Measurements from ENCODE around the gene ASPA.

The ASPA gene

GRCh38 chr17:3472137-3472536 lies 3.7 kb upstream of the ASPA start:
- 94 to 95% methylated on average over 21 of the region's 21 CpGs for WGBS, 2 experiments

GRCh38 chr17:3474212-3474611 lies 1.6 kb upstream of the ASPA start:
- H3K4me3 ChIP-seq (ENCODE audit: insufficient read depth, low read depth, low read length): no peak overlapping the region
- no peaks in the 10 kb centered on the region for H3K27me3 ChIP-seq (ENCODE audit: control insufficient read depth, insufficient read depth, low read length, poor library complexity, severe bottlenecking)
- whole genome bisulfite sequencing, 2 experiments: 96 to 100% methylated on average over 3 of the region's 3 CpGs
- H3K9me3 ChIP-seq (ENCODE audit: control insufficient read depth, low read length): no peaks in the 10 kb centered on the region
- H3K27ac ChIP-seq (ENCODE audit: insufficient read depth, low read depth, low read length, poor library complexity, severe bottlenecking): no peak overlapping the region
- H3K4me1 ChIP-seq (ENCODE audit: control insufficient read depth, insufficient read depth, low read length): no peaks in the 10 kb centered on the region
- H3K36me3 ChIP-seq (ENCODE audit: control insufficient read depth, insufficient read depth, low read length): no peaks in the 10 kb centered on the region

More at GRCh38 chr17:3472137-3472536, 3.7 kb upstream of the ASPA start:
- no peaks in the 10 kb centered on the region for H3K9me3 ChIP-seq (ENCODE audit: control insufficient read depth, low read length)
- no peak overlapping the region for H3K27ac ChIP-seq (ENCODE audit: insufficient read depth, low read depth, low read length, poor library complexity, severe bottlenecking)
- no peak overlapping the region for H3K4me3 ChIP-seq (ENCODE audit: insufficient read depth, low read depth, low read length)
- no peaks in the 10 kb centered on the region for H3K36me3 ChIP-seq (ENCODE audit: control insufficient read depth, insufficient read depth, low read length)
- no peaks in the 10 kb centered on the region for H3K4me1 ChIP-seq (ENCODE audit: control insufficient read depth, insufficient read depth, low read length)
- no peaks in the 10 kb centered on the region for H3K27me3 ChIP-seq (ENCODE audit: control insufficient read depth, insufficient read depth, low read length, poor library complexity, severe bottlenecking)

- H3K27me3 ChIP-seq (ENCODE audit: control insufficient read depth, insufficient read depth, low read length, poor library complexity, severe bottlenecking): no peaks in the 10 kb centered on the region
- no peaks in the 10 kb centered on the region for H3K4me1 ChIP-seq (ENCODE audit: control insufficient read depth, insufficient read depth, low read length)
- H3K9me3 ChIP-seq (ENCODE audit: control insufficient read depth, low read length): no peaks in the 10 kb centered on the region
- H3K36me3 ChIP-seq (ENCODE audit: control insufficient read depth, insufficient read depth, low read length): no peaks in the 10 kb centered on the region
- 95 to 96% methylated on average over 4 of the region's 4 CpGs for WGBS, 2 experiments
- no peak overlapping the region for H3K27ac ChIP-seq (ENCODE audit: insufficient read depth, low read depth, low read length, poor library complexity, severe bottlenecking)
- H3K4me3 ChIP-seq (ENCODE audit: insufficient read depth, low read depth, low read length): no peak overlapping the region
Observed at GRCh38 chr17:3475251-3475685, 529 bp upstream of the ASPA start.

GRCh38 chr17:3479988-3480387 lies 4.2 kb downstream of the ASPA start:
- Histone ChIP-seq H3K36me3 (ENCODE audit: control insufficient read depth, insufficient read depth, low read length) (no peaks in the 10 kb centered on the region), H3K27me3 (ENCODE audit: control insufficient read depth, insufficient read depth, low read length, poor library complexity, severe bottlenecking) (no peaks in the 10 kb centered on the region), H3K4me3 (ENCODE audit: insufficient read depth, low read depth, low read length) (no peak overlapping the region), H3K27ac (ENCODE audit: insufficient read depth, low read depth, low read length, poor library complexity, severe bottlenecking) (no peak overlapping the region), H3K9me3 (ENCODE audit: control insufficient read depth, low read length) (no peaks in the 10 kb centered on the region), H3K4me1 (ENCODE audit: control insufficient read depth, insufficient read depth, low read length) (no peaks in the 10 kb centered on the region)
- WGBS, 2 experiments: 90 to 95% methylated on average over 3 of the region's 3 CpGs

GRCh38 chr17:3482852-3483251 lies 7.1 kb downstream of the ASPA start:
- no peaks in the 10 kb centered on the region for H3K27me3 ChIP-seq (ENCODE audit: control insufficient read depth, insufficient read depth, low read length, poor library complexity, severe bottlenecking)
- H3K4me1 ChIP-seq (ENCODE audit: control insufficient read depth, insufficient read depth, low read length): no peaks in the 10 kb centered on the region
- no peak overlapping the region for H3K27ac ChIP-seq (ENCODE audit: insufficient read depth, low read depth, low read length, poor library complexity, severe bottlenecking)
- no peaks in the 10 kb centered on the region for H3K9me3 ChIP-seq (ENCODE audit: control insufficient read depth, low read length)
- H3K4me3 ChIP-seq (ENCODE audit: insufficient read depth, low read depth, low read length): no peak overlapping the region
- no peaks in the 10 kb centered on the region for H3K36me3 ChIP-seq (ENCODE audit: control insufficient read depth, insufficient read depth, low read length)
- WGBS, 2 experiments: 31% methylated on average over 1 of the region's 3 CpGs; no CpG with 5 or more reads in 1 of the 2 experiments

GRCh38 chr17:3485481-3486068 lies 9.8 kb downstream of the ASPA start:
- no peaks in the 10 kb centered on the region for H3K36me3 ChIP-seq (ENCODE audit: control insufficient read depth, insufficient read depth, low read length)
- no peaks in the 10 kb centered on the region for H3K9me3 ChIP-seq (ENCODE audit: control insufficient read depth, low read length)
- H3K4me3 ChIP-seq (ENCODE audit: insufficient read depth, low read depth, low read length): no peak overlapping the region
- 92 to 93% methylated on average over 7 to 8 of the region's 8 CpGs for whole genome bisulfite sequencing, 2 experiments
- H3K27me3 ChIP-seq (ENCODE audit: control insufficient read depth, insufficient read depth, low read length, poor library complexity, severe bottlenecking): no peaks in the 10 kb centered on the region
- no peak overlapping the region for H3K27ac ChIP-seq (ENCODE audit: insufficient read depth, low read depth, low read length, poor library complexity, severe bottlenecking)
- no peaks in the 10 kb centered on the region for H3K4me1 ChIP-seq (ENCODE audit: control insufficient read depth, insufficient read depth, low read length)

GRCh38 chr17:3497101-3497500 lies 21.3 kb downstream of the ASPA start:
- H3K36me3 ChIP-seq (ENCODE audit: control insufficient read depth, insufficient read depth, low read length): no peaks in the 10 kb centered on the region
- WGBS, 2 experiments: 92 to 94% methylated on average over 7 of the region's 7 CpGs
- H3K27ac ChIP-seq (ENCODE audit: insufficient read depth, low read depth, low read length, poor library complexity, severe bottlenecking): no peak overlapping the region
- no peaks in the 10 kb centered on the region for H3K4me1 ChIP-seq (ENCODE audit: control insufficient read depth, insufficient read depth, low read length)
- H3K27me3 ChIP-seq (ENCODE audit: control insufficient read depth, insufficient read depth, low read length, poor library complexity, severe bottlenecking): no peaks in the 10 kb centered on the region
- H3K4me3 ChIP-seq (ENCODE audit: insufficient read depth, low read depth, low read length): no peak overlapping the region
- no peaks in the 10 kb centered on the region for H3K9me3 ChIP-seq (ENCODE audit: control insufficient read depth, low read length)

GRCh38 chr17:3501344-3501743 lies 25.5 kb downstream of the ASPA start:
- Histone ChIP-seq H3K27ac (ENCODE audit: insufficient read depth, low read depth, low read length, poor library complexity, severe bottlenecking) (no peak overlapping the region), H3K36me3 (ENCODE audit: control insufficient read depth, insufficient read depth, low read length) (no peaks in the 10 kb centered on the region), H3K9me3 (ENCODE audit: control insufficient read depth, low read length) (no peaks in the 10 kb centered on the region), H3K4me3 (ENCODE audit: insufficient read depth, low read depth, low read length) (no peak overlapping the region), H3K27me3 (ENCODE audit: control insufficient read depth, insufficient read depth, low read length, poor library complexity, severe bottlenecking) (no peaks in the 10 kb centered on the region), H3K4me1 (ENCODE audit: control insufficient read depth, insufficient read depth, low read length) (no peaks in the 10 kb centered on the region)
- WGBS, 2 experiments: 87 to 92% methylated on average over 5 of the region's 5 CpGs

- Histone ChIP-seq H3K27ac (ENCODE audit: insufficient read depth, low read depth, low read length, poor library complexity, severe bottlenecking) (no peak overlapping the region), H3K9me3 (ENCODE audit: control insufficient read depth, low read length) (no peaks in the 10 kb centered on the region), H3K4me3 (ENCODE audit: insufficient read depth, low read depth, low read length) (no peak overlapping the region), H3K4me1 (ENCODE audit: control insufficient read depth, insufficient read depth, low read length) (no peaks in the 10 kb centered on the region), H3K36me3 (ENCODE audit: control insufficient read depth, insufficient read depth, low read length) (no peaks in the 10 kb centered on the region), H3K27me3 (ENCODE audit: control insufficient read depth, insufficient read depth, low read length, poor library complexity, severe bottlenecking) (no peaks in the 10 kb centered on the region)
- 75 to 78% methylated on average over 5 of the region's 5 CpGs for WGBS, 2 experiments
Observed at GRCh38 chr17:3502466-3502865, 26.7 kb downstream of the ASPA start.

- no peak overlapping the region for H3K4me3 ChIP-seq (ENCODE audit: insufficient read depth, low read depth, low read length)
- no peaks in the 10 kb centered on the region for H3K36me3 ChIP-seq (ENCODE audit: control insufficient read depth, insufficient read depth, low read length)
- no peak overlapping the region for H3K27ac ChIP-seq (ENCODE audit: insufficient read depth, low read depth, low read length, poor library complexity, severe bottlenecking)
- WGBS, 2 experiments: 93% methylated on average over 1 of the region's 1 CpG; no CpG with 5 or more reads in 1 of the 2 experiments
- H3K27me3 ChIP-seq (ENCODE audit: control insufficient read depth, insufficient read depth, low read length, poor library complexity, severe bottlenecking): no peaks in the 10 kb centered on the region
- H3K4me1 ChIP-seq (ENCODE audit: control insufficient read depth, insufficient read depth, low read length): no peaks in the 10 kb centered on the region
- H3K9me3 ChIP-seq (ENCODE audit: control insufficient read depth, low read length): no peaks in the 10 kb centered on the region
Observed at GRCh38 chr17:3503285-3503684, 27.5 kb downstream of the ASPA start.

GRCh38 chr17:3505008-3505407 lies 29.2 kb downstream of the ASPA start:
- Histone ChIP-seq H3K36me3 (ENCODE audit: control insufficient read depth, insufficient read depth, low read length) (no peaks in the 10 kb centered on the region), H3K27me3 (ENCODE audit: control insufficient read depth, insufficient read depth, low read length, poor library complexity, severe bottlenecking) (no peaks in the 10 kb centered on the region), H3K9me3 (ENCODE audit: control insufficient read depth, low read length) (no peaks in the 10 kb centered on the region), H3K27ac (ENCODE audit: insufficient read depth, low read depth, low read length, poor library complexity, severe bottlenecking) (no peak overlapping the region), H3K4me1 (ENCODE audit: control insufficient read depth, insufficient read depth, low read length) (no peaks in the 10 kb centered on the region), H3K4me3 (ENCODE audit: insufficient read depth, low read depth, low read length) (no peak overlapping the region)
- 96 to 98% methylated on average over 7 of the region's 7 CpGs for WGBS, 2 experiments
